OCI-LY7 (cell line): ENCODE results near the gene SLC30A4.

ENCODE experiments used
- EZH2phosphoT487 ChIP-seq: fragments of 200-600 bp; sonication (generic); IDR thresholded peaks from 2 replicates; pipeline ENCODE4 v1.6.1; 2018; ENCODE audit warnings: low read depth, borderline replicate concordance, mild to moderate bottlenecking, mixed run types, antibody characterized with exemption, low read length, moderate library complexity, mixed read lengths
- TF ChIP-seq, protein P1 (sequence below): fragments of 200-600 bp; sonication (generic); conservative IDR thresholded peaks from 2 replicates; pipeline ENCODE4 v1.5.1; 2014; ENCODE audit warnings: mild to moderate bottlenecking, antibody characterized with exemption, low read length, moderate library complexity, mixed read lengths

DNA sequence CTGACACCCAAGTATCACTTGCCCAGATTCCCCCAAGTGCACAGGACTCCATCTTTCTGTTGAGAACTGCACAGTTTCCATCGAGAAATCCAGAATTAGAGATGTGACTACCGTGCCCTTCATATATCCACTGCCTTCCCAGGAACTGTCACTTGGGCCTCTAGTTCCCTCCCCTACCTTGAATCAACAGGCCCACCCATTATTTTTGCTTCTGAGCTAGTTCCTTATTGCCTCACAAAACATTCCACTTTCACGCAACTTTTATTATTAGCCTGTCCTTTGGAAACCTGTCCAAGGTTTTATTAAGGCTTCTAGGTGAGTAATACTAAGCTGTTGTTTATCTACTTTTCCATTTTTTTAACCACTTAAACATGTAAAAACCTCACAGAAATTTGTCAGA is 17.1 kb upstream of the SLC30A4 start:
- TF ChIP-seq, protein P1, sequence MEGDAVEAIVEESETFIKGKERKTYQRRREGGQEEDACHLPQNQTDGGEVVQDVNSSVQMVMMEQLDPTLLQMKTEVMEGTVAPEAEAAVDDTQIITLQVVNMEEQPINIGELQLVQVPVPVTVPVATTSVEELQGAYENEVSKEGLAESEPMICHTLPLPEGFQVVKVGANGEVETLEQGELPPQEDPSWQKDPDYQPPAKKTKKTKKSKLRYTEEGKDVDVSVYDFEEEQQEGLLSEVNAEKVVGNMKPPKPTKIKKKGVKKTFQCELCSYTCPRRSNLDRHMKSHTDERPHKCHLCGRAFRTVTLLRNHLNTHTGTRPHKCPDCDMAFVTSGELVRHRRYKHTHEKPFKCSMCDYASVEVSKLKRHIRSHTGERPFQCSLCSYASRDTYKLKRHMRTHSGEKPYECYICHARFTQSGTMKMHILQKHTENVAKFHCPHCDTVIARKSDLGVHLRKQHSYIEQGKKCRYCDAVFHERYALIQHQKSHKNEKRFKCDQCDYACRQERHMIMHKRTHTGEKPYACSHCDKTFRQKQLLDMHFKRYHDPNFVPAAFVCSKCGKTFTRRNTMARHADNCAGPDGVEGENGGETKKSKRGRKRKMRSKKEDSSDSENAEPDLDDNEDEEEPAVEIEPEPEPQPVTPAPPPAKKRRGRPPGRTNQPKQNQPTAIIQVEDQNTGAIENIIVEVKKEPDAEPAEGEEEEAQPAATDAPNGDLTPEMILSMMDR, result no peak
- TF ChIP-seq EZH2phosphoT487, result no peak
